Stimulated activated naive B cell treated with anti-CD40 and anti-IgM and Interleukin-4, amounts not matched to agents 10 μg/mL and 1 μg/mL and 100 μg/mL, for 72 hours (primary cell): Measurements from ENCODE around the gene STKLD1.

Experiments
- ATAC-seq, 2 donors: fragments of 150-1000 bp; cut with Tn5 transposase; replicated peaks; 2 replicates each; pipeline ENCODE4 v1.10.0; 2021; ENCODE audit warnings: moderate library complexity in 1 of 2
- DNase-seq: peaks from one replicate; pipeline ENCODE4 v3.0.0; 2021
- H3K27ac Mint-ChIP-seq: one replicate; pipeline ENCODE4 v1.8.0; 2022; ENCODE audit warnings: mild to moderate bottlenecking, mixed read lengths
- H3K27me3 Mint-ChIP-seq, 2 donors: one replicate each; pipeline ENCODE4 v1.8.0; 2022; ENCODE audit warnings: mixed read lengths in 2 of 2
- H3K36me3 Mint-ChIP-seq, 2 donors: one replicate each; pipeline ENCODE4 v1.8.0; 2022; ENCODE audit warnings: mixed read lengths in 2 of 2, mild to moderate bottlenecking in 1 of 2
- H3K4me1 Mint-ChIP-seq, 2 donors: one replicate each; pipeline ENCODE4 v1.8.0; 2022; ENCODE audit warnings: mixed read lengths in 2 of 2, mild to moderate bottlenecking in 1 of 2
- H3K4me3 Mint-ChIP-seq, 2 donors: one replicate each; pipeline ENCODE4 v1.8.0; 2022; ENCODE audit warnings: mild to moderate bottlenecking in 2 of 2, mixed read lengths in 2 of 2, moderate library complexity in 1 of 2
- H3K9me3 Mint-ChIP-seq, 2 donors: one replicate each; pipeline ENCODE4 v1.8.0; 2022; ENCODE audit warnings: mixed read lengths in 2 of 2, mild to moderate bottlenecking in 1 of 2

Gene STKLD1

DNA sequence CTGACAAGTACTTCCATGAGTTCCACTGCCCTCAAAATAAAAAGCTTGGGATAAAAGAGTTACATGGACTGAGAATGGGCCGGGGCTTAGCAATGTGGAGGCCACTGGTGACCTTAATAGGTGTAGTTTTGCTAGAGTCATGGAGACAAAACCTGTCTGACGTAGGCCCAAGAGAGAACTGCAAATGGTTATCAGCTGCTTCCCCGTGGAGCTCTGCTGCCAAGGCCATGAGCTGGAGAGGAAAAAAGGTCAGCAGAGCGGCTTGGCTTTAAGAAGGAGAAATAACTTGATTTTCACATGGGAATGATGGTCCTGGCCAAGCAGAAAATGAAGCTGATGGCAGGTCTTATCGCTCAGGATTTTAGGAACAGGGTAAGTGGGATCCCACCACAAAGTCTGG is 36.5 kb upstream of the STKLD1 start:
- Mint-ChIP-seq H3K9me3 (peaks cover 0 to 4% of the 10 kb centered on the region in 2 donors), H3K27ac (peak overlapping the region; percentile 92), H3K4me3 (peak overlapping the region in 1 of 2 donors; percentile 37), H3K36me3 (peaks cover 48 to 71% of the 10 kb centered on the region in 2 donors), H3K4me1 (peaks cover 47 to 78% of the 10 kb centered on the region in 2 donors), H3K27me3 (no peaks in the 10 kb centered on the region)
- ATAC-seq = no peak
- no peak for DNase-seq

DNA sequence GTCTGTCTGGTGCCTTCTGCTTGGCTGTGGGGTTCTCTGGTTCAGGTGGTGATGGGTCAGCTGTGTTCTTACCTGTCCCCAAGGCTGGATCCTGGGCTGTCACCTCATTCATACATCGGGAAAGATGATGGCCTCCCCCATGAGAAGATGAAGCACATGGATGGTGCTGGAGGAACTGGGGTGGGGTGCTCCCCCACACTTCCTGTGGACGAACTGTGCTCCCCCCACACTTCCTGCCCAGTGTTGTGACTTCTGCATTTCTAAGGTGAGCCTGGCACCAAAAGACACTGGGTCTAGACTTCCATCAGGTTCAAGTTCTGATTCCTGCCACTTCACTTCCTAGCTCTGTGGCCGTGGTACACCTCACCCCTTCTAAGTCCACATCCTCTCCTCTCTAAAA is 35.9 kb upstream of the STKLD1 start:
- peaks cover 0 to 4% of the 10 kb centered on the region in 2 donors for H3K9me3 Mint-ChIP-seq
- no peak overlapping the region for H3K4me3 Mint-ChIP-seq
- H3K27me3 Mint-ChIP-seq = no peaks in the 10 kb centered on the region
- peaks cover 52 to 72% of the 10 kb centered on the region in 2 donors for H3K36me3 Mint-ChIP-seq
- peak overlapping the region; percentile 92 for H3K27ac Mint-ChIP-seq
- H3K4me1 Mint-ChIP-seq = peaks cover 47 to 79% of the 10 kb centered on the region in 2 donors
- ATAC-seq (no peak), DNase-seq (no peak)

DNA sequence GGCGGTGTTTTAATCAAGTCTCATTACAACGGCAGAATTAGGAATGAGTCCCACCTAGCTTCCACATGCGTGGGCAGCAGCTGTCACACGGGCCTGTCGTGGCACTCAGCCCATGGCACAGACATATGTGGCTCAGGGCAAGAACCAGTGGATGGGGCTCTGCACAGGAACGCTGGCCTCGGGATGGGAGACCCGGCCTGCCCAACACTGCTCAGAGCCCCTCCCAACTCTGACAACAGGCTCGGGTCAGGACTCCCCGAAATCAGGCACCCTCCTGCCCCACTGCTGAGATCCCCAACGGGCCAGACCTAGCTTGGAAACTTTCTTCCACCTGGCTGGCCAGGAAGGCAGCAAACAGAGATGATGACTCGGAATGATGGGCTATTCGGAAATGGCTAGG is 35.2 kb upstream of the STKLD1 start:
- H3K4me3 Mint-ChIP-seq = no peak overlapping the region
- no peak for DNase-seq
- H3K27ac Mint-ChIP-seq = peak overlapping the region; percentile 92
- H3K36me3 Mint-ChIP-seq = peaks cover 49 to 68% of the 10 kb centered on the region in 2 donors
- no peaks in the 10 kb centered on the region for H3K27me3 Mint-ChIP-seq
- H3K4me1 Mint-ChIP-seq = peaks cover 45 to 81% of the 10 kb centered on the region in 2 donors
- peaks cover 0 to 4% of the 10 kb centered on the region in 2 donors for H3K9me3 Mint-ChIP-seq
- ATAC-seq = no peak

DNA sequence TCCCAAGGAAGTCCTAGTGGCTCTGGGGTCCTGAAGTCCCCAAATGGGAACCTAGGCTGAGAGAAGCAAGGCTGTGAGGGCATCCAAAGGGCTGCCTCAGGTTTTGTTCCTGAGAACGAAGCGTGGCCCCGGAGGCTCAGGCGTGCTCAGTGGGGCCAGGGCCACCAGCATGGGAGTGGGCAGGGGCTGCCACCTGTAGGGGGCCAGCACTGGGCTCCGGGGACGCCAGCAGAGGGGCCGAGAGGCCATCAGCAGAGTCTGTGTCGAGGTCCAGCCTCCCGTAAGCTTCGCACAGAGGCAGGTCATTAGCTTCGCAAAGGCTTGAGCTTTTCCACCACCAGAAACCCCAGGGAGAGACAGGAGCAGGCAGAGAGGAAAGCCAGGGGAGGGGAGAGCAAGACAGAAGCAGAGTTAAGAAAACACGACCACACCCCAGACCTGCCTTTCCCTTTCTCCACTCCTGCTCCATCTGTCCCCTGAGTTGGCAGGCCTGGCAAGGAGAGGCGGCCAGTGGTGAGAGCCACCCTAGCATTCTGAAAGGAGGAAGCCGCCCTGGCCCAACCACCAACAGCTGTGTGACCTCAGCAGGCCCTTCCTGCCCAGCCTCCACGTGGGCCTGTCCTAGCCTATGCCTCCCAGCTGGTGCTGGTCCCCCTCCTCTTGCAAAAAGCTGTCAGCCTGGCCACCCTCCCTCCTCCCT is 34.6 kb upstream of the STKLD1 start:
- Mint-ChIP-seq H3K9me3 (peaks cover 0 to 4% of the 10 kb centered on the region in 2 donors), H3K4me1 (peaks cover 46 to 83% of the 10 kb centered on the region in 2 donors), H3K27ac (peak overlapping the region; percentile 86), H3K4me3 (peak overlapping the region in 1 of 2 donors; percentile 19), H3K36me3 (peaks cover 47 to 68% of the 10 kb centered on the region in 2 donors), H3K27me3 (no peaks in the 10 kb centered on the region)
- DNase-seq = no peak
- peak; percentile 60 to 65 for ATAC-seq

DNA sequence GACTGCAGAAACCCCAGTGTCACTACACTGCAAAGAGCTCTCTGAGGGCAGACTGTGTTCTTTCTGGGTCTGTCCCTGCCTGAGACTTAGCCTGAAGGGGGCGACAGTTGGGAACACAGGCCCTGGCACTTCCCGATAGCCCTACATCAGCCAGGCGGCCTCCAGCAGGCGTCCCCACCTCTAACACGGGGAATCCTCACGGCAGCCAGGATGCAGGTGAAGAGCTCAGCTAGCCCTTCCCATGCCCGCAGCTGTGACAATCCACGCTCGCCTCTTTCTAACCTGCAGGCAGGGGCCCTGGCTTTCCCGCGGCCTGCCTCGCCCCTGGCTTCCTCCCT is 34.1 kb upstream of the STKLD1 start:
- peak overlapping the region; percentile 86 for H3K27ac Mint-ChIP-seq
- peaks cover 47 to 72% of the 10 kb centered on the region in 2 donors for H3K36me3 Mint-ChIP-seq

DNA sequence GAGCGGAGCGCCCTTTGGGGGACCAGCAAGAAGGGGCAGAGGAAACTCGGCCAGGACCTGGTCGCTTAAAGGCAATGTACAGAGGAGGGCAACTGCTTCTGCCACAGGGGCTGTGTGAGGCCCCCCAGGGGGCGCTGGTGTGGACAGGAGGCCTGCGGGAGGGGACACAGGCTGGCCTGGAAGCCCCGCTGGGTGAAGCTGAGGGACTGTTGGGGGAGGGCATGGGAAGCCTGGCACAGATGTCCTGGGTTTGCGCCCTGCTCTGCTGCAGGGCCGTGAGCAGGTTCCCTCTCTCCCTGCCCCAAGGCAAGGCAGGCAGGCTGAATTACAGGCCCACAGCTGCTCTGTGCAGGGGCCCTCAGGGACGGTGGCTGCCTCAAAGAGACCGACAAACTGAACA is 33.6 kb upstream of the STKLD1 start:
- peaks cover 49 to 81% of the 10 kb centered on the region in 2 donors for H3K4me1 Mint-ChIP-seq
- DNase-seq (no peak), ATAC-seq (no peak)
- H3K27me3 Mint-ChIP-seq = no peaks in the 10 kb centered on the region
- H3K27ac Mint-ChIP-seq = peak overlapping the region; percentile 86
- peaks cover 0 to 4% of the 10 kb centered on the region in 2 donors for H3K9me3 Mint-ChIP-seq
- peaks cover 47 to 74% of the 10 kb centered on the region in 2 donors for H3K36me3 Mint-ChIP-seq
- no peak overlapping the region for H3K4me3 Mint-ChIP-seq

More for the DNA sequence above, 34.1 kb upstream of the STKLD1 start:
- peaks cover 47 to 83% of the 10 kb centered on the region in 2 donors for H3K4me1 Mint-ChIP-seq
- peaks cover 0 to 4% of the 10 kb centered on the region in 2 donors for H3K9me3 Mint-ChIP-seq
- H3K27me3 Mint-ChIP-seq = no peaks in the 10 kb centered on the region
- DNase-seq (no peak), ATAC-seq (no peak)
- H3K4me3 Mint-ChIP-seq = peak overlapping the region in 1 of 2 donors; percentile 19

DNA sequence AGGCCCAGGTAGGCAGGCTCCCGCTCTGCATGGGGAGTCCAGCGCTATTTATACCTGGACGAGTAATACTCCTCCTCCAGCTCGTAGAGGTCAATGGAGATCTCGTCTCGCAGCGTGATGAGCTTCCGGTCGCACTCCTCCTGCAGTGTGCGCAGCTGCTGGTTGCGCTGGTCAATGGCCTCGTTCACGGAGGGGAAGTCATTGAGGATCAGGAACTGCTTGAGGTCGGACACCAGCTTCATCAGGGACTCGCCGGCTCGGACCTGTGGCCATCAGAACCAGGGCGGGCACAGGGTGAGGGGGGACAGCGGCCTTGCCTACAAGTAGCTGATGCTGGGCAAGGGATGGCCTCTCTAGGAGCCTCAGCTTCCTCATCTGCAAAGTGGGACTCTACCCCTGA is 32.1 kb upstream of the STKLD1 start:
- ATAC-seq (no peak), DNase-seq (no peak)
- H3K27me3 Mint-ChIP-seq = no peaks in the 10 kb centered on the region
- H3K9me3 Mint-ChIP-seq = peaks cover 0 to 4% of the 10 kb centered on the region in 2 donors
- no peak overlapping the region for H3K4me3 Mint-ChIP-seq
- H3K4me1 Mint-ChIP-seq = peaks cover 54 to 82% of the 10 kb centered on the region in 2 donors
- H3K36me3 Mint-ChIP-seq = peaks cover 55 to 77% of the 10 kb centered on the region in 2 donors
- H3K27ac Mint-ChIP-seq = no peak overlapping the region

DNA sequence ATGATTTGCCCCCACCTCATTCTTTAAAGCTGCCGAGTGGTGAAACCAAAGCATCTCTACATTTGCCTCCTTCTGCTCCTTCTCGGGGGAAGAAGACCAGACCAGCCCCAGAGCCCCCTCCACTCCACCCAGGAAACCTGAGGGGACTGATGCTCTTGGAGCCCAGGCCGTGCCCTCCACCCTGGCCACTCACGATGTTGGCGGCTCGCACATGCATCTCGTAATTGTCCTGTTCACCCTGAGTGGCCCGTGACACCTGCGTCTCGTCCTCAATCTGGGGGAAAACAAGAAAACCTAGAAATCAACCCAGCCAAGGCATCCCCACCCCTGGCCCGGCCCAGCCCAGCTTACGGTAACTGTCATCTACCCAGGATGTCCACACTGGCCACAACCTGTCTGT is 31.2 kb upstream of the STKLD1 start:
- Mint-ChIP-seq H3K27ac (peak overlapping the region; percentile 25), H3K4me1 (peaks cover 49 to 82% of the 10 kb centered on the region in 2 donors), H3K36me3 (peaks cover 54 to 77% of the 10 kb centered on the region in 2 donors), H3K9me3 (peaks cover 0 to 2% of the 10 kb centered on the region in 2 donors), H3K27me3 (no peaks in the 10 kb centered on the region), H3K4me3 (no peak overlapping the region)
- DNase-seq (no peak), ATAC-seq (no peak)

DNA sequence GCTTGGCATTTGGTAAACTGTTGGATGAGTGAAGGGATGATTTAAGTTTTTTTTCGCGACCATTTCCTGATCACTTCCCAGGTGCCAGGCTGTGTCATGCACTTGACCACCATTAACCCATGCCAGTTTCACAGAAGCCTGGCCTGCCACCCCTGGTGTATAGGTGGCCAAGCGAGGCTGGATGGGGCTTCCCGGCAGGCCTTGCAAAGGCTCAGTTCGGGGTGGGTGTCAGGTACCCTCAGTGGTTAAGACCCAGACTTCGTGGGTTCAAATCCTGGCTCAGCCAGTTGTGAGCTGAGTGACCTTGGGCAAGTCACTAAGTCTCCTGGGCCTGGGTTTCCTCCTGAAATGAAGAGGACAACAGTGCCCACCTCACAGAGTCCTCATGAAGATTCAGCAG is 30.6 kb upstream of the STKLD1 start:
- Mint-ChIP-seq H3K4me1 (peaks cover 45 to 81% of the 10 kb centered on the region in 2 donors), H3K9me3 (no peaks in the 10 kb centered on the region), H3K4me3 (no peak overlapping the region), H3K36me3 (peaks cover 51 to 77% of the 10 kb centered on the region in 2 donors), H3K27ac (no peak overlapping the region), H3K27me3 (no peaks in the 10 kb centered on the region)
- ATAC-seq (no peak), DNase-seq (no peak)

DNA sequence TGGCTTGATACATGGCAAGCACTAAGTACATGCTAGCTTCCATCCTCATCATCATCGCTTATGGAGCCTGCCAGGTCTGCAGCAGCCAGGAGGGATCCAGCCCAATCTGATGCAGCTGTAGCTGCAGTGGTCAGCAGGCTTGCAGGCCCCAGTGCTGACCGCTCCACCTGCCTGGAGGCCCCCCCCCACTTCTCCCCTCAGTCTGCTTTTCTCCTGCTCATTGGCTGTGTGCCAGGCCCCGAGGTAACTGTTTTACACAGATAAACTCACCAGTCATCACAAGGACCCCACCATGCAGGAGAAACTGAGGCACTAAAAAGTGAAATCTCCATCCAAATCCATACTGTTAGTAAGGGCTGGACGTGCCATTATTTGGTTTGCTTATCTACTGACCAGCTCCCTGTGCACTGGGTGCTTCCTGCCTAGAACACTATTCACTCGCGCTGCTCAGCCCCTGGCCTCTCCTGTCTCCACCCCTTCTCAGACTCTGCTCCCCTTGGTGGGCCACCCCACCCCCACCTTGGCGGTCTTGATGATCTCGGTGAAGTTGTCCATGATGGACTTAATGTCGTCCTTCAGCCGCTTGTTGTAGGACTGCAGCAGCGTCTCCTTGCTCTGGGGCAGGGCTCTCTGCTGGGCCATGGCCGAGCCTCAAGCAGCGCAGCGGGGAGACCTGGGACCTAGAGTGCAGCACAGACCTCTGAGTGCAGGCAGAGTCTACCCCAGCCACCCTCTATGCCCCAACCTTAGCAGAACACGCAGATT is 30.0 kb upstream of the STKLD1 start:
- Mint-ChIP-seq H3K36me3 (peaks cover 46 to 72% of the 10 kb centered on the region in 2 donors), H3K27me3 (no peaks in the 10 kb centered on the region), H3K4me1 (peaks cover 39 to 75% of the 10 kb centered on the region in 2 donors), H3K9me3 (no peaks in the 10 kb centered on the region), H3K27ac (peak overlapping the region; percentile 100), H3K4me3 (peak overlapping the region; percentile 97 to 99)
- no peak for DNase-seq
- ATAC-seq = no peak

DNA sequence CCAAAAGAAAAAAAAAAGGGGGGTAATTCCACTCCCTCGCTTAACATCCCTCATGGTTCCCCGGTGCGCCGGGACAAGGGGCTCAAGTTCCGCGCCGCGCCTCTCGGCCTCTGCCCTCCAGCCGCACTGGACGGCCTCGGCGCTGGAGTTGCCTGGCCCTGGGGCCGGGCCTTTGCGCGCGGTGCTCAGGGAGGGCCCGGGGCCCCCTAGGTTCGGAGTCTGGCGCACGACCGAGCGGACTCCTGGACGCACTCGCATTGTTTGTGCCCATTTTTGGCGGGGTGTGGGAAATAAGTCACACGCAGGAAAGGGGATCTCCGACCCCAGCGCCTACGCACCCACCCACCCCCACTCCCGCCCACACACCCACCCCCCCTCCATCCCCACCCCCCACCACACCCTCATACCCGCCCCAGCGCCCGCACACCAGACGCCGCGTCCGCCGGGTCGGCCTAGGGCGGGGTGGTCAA is 28.6 kb upstream of the STKLD1 start:
- Mint-ChIP-seq H3K4me3 (peak overlapping the region; percentile 97 to 99), H3K9me3 (no peaks in the 10 kb centered on the region), H3K4me1 (peaks cover 31 to 69% of the 10 kb centered on the region in 2 donors), H3K36me3 (peaks cover 43 to 71% of the 10 kb centered on the region in 2 donors), H3K27me3 (no peaks in the 10 kb centered on the region), H3K27ac (peak overlapping the region; percentile 100)
- DNase-seq = peak; percentile 52
- ATAC-seq = peak; percentile 59 to 65

DNA sequence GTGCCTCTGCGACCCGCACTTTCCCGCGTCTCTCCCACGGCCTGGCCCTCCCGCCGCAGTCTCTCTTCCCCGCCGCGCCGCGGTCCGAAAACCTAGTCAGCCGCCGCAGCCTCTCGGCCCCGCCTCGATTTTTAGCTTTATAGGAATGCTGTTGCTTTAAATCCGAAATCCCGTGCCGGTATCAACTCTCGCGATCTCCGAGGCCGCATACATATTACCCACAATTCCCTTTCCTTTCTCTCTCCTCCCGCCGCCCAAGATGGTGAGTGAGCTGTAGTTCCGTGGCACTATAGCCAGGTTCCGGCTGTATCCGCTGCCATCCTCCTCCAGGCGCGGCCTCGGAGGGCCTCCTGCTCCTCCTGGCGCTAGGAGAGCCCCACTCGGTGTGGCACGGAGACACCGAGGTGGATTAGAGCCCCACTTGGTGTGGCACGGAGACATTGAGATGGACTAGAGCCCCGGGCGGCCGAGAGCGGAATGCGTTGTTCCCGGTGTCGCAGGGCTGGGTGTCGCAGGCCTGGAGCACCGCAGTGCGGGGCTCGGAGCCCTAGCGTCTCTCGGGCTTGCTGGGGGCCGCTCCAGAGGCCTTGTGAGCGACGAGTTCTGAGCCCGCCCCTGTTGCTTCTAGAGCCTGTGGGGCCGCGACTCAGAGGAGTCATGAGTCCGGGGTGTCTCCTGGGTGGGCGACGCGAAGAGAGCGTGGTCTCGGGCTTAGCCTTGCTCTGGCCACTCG is 28.0 kb upstream of the STKLD1 start, which contains the start of the genes MED22 and RPL7A:
TSS of gene MED22 (minus strand) at position 147 of the 733 bp plus-strand sequence. CDS start 1,469 bp downstream, outside the sequence.
TSS of gene RPL7A (plus strand) at position 234 of the 733 bp plus-strand sequence. CDS start at position 260, 26 bp downstream.
- peaks cover 44 to 75% of the 10 kb centered on the region in 2 donors for H3K36me3 Mint-ChIP-seq
- no peaks in the 10 kb centered on the region for H3K9me3 Mint-ChIP-seq
- ATAC-seq (peak; percentile 81 to 83), DNase-seq (peak; percentile 91)
- H3K27me3 Mint-ChIP-seq = no peaks in the 10 kb centered on the region
- H3K4me3 Mint-ChIP-seq = peak within 1 kb of the TSS; percentile 97 to 99
- peak within 1 kb of the TSS; percentile 100 for H3K27ac Mint-ChIP-seq
- H3K4me1 Mint-ChIP-seq = peaks cover 33 to 69% of the 10 kb centered on the region in 2 donors

DNA sequence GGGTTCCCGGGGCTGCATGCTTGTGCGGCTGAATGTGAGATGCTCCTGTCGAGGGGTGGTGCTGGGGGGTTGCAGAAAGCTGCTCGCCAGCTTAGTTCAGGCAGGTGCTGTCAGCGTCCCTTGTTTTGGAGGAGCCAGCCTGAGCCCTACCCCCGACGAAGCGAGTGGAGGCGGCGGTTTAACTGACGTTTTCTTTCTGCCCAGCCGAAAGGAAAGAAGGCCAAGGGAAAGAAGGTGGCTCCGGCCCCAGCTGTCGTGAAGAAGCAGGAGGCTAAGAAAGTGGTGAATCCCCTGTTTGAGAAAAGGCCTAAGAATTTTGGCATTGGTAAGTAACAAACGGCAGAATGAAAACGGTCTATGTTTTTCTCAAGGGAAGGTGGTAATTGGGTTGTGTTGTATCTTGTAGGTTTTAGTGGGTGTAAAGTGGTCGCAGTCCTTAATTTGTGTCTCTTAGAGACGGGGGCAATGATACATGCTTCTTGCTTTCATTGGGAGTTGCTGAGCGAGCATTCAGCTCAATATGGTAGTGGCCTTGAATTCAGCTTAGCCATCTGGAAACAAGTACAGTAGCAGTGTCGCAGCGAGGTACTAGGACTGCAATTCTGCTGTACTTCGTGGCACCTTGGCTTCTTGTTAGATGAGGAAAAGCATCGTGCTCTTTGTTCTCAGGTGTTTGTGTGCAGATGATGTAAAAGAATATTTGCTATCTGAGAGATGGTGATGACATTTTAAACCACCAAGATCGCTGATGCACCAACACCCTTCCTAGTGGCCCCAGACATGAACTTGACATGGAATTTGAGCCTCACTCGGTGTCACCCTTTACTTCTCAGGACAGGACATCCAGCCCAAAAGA is 27.2 kb upstream of the STKLD1 start:
- no peak for DNase-seq
- peak overlapping the region; percentile 100 for H3K27ac Mint-ChIP-seq
- H3K9me3 Mint-ChIP-seq = no peaks in the 10 kb centered on the region
- peaks cover 46 to 73% of the 10 kb centered on the region in 2 donors for H3K36me3 Mint-ChIP-seq
- no peaks in the 10 kb centered on the region for H3K27me3 Mint-ChIP-seq
- no peak for ATAC-seq
- H3K4me3 Mint-ChIP-seq = peak overlapping the region; percentile 97 to 99
- H3K4me1 Mint-ChIP-seq = peaks cover 35 to 76% of the 10 kb centered on the region in 2 donors
